Inferior parietal cortex (tissue), 1 donor: Measurements from ENCODE around the gene OTOP3.
"Not testable (repeated sequence)": the region's sequence is repeated elsewhere in the genome, so short reads cannot be mapped to it uniquely, and the experiment has no call there.

Experiments
- DNase-seq: peaks from one replicate; pipeline ENCODE4 v3.0.0-alpha.2; 2016; ENCODE audit errors: extremely low spot score

The OTOP3 gene, protein sequence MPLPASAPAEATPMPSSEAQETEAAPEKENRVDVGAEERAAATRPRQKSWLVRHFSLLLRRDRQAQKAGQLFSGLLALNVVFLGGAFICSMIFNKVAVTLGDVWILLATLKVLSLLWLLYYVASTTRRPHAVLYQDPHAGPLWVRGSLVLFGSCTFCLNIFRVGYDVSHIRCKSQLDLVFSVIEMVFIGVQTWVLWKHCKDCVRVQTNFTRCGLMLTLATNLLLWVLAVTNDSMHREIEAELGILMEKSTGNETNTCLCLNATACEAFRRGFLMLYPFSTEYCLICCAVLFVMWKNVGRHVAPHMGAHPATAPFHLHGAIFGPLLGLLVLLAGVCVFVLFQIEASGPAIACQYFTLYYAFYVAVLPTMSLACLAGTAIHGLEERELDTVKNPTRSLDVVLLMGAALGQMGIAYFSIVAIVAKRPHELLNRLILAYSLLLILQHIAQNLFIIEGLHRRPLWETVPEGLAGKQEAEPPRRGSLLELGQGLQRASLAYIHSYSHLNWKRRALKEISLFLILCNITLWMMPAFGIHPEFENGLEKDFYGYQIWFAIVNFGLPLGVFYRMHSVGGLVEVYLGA

DNA sequence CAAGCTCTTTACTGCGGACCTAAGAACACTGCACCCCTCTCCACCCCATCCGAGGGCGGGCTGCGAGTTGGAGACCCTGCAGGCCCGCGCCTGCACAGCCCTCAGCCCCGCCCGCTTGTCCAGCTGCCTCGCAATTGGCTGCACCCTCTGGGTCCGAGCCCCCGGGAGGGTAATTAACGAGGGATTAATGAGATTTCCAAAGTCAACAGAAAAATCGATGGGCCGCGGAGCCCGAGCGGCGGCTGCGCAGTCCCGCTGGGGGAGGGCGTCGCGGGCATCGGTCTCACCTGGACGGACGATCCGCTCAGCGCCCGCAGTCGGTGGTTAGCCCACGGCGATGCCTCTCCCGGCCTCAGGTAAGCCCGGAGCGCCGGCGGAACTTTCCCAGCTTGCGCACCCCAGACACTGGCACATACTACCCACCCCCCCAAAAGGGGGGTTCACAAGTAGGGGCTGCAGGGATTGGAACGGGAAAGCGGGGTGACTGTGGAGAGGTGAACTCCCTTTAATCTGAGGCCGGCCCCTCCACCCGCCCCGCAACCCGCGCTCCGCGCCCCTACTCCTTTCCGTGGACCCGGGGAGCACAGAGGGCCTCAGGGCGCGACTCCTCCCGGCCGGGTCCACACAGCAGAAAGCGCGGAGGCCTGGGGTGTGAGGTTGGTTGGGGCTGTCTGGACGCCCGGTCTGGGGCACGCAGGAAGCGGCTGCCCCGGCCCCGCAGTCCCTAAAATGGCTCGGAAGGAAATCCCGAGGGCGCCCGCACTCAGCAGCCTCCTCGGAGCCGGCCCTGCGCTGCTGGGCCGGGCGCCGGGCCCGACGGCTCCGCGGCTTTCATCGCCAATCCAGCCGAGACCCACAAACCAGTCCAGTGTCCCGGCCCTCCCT, at the start of gene OTOP3:
OTOP3 (plus strand) TSS at position 314 of the 885 bp plus-strand sequence; CDS start at position 338, 24 bp downstream.
- no peak for DNase-seq

DNA sequence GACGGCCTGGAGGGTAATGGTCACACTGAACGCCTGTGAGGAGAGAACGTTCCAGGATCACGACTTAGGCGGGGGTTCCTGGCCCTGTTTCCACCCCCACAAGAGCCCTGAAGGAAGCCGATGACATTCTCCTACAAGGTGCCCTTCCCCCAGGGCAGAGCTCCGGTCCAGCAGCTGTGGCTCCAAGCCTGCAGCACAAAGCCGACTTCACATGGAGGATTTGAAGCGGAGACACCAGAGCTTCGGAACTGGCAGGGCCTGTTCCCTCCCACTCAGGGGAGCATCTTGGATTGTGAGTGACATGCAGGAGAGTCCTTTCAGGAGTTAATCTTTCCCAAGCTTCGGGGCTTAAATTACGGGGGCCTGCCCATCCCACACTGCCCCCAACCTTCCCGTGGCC, 47.2 kb upstream of the OTOP3 start:
- DNase-seq: no peak

DNA sequence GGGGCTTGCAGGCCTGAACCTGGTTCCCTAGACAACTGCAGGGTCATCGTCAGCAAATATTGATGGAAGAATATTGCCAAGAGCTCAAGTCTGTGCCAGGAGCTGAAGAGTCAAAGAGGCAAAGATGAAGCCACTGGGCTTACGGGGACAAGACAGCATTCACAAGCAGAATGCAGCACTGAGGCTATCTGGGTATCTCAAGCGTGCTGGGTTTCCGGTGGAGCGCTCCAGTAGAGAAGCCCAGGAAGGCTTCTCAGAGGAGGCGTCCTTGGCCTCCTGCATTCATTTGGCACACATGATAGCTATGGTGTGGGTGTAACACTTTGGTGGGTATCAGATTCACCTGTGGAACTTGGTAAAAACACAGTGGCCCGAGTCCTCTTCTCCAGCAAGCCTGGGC, 45.1 kb upstream of the OTOP3 start:
- no peak for DNase-seq

DNA sequence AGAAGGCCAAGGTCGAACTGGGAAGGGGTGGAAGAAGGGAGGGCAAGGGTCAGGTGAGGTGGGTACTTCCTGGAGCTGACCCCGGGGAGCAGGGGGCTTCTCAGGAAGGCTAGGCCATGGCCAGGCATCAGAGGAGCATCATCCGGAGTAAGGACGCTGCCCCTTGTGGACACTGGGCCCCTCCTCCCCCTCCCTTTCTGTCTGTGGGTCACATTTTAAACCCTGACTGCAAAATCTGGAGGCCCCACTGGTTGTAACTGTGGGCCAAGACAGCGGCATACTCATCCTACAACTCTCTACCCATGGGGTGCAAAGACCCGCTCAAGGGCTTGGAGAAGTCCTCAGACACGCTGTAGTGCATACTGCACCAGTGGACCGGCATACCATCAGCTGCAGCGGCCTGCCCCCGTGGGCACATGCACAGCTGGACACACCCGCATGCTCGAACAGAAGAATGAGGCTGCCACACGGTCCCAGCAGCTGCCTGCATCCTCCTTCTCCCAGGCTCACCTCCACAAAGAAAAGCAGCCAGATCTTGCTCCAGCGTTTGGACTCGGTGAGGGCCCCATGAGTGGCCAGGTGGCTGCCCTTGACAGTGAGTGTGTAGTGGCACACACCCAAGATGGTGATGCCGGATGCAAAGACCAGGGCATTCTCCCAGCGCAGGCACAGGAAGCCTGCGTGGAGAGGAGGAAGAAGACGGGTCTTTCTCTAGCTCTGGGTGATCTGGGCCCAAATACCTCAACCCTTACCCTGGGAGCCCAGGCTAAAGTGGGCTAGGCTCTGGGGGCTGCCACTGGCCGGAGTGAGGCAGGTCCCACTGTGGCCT, 43.5 kb upstream of the OTOP3 start:
- no peak for DNase-seq

DNA sequence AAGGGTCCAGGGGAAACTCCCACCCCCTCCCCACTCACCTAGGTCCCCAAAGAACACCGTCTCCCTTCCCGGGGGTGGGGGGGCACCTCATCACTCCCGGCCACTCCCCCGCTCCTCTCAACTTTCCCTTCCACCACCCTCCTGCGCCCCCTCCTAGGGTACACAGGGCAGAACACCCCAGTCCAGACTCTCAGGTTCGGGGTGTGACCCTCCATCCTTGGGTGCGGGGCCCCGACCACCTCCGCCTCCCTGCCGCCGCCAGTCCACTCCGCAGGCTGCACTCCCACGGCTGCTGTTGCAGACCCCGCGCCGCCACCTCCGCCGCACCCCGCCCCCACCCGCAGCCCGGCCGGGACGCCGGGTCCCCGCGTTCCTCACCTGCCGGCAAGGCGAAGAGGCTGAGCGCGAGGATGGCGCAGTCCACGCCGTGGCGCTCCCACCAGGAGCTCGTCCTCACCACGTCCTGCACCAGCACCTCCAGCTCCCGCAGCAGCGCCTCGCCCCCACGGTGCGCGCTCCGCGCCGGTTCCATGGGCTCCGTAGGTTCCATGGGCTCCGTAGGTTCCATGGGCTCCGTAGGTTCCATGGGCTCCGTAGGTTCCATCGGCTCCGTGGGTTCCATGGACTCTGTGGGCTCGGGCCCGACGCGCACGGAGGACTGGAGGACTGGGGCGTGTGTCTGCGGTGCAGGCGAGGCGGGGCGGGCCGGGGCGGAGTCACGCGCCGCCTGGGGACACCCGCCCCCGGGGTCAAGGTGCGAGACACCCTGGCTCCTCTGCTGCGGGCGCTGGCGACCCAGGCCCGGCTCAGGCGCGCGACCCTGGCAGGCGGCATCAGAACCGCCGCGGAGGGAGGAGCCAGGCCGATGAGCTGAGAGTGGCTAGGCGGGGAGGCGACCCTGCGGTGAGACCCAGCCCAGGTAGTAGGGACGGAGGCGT, 42.5 kb upstream of the OTOP3 start, which contains the start of gene FADS6:
FADS6 (minus strand) TSS at position 660 of the 938 bp plus-strand sequence; CDS start at position 622, 38 bp downstream.
- DNase-seq: no peak

DNA sequence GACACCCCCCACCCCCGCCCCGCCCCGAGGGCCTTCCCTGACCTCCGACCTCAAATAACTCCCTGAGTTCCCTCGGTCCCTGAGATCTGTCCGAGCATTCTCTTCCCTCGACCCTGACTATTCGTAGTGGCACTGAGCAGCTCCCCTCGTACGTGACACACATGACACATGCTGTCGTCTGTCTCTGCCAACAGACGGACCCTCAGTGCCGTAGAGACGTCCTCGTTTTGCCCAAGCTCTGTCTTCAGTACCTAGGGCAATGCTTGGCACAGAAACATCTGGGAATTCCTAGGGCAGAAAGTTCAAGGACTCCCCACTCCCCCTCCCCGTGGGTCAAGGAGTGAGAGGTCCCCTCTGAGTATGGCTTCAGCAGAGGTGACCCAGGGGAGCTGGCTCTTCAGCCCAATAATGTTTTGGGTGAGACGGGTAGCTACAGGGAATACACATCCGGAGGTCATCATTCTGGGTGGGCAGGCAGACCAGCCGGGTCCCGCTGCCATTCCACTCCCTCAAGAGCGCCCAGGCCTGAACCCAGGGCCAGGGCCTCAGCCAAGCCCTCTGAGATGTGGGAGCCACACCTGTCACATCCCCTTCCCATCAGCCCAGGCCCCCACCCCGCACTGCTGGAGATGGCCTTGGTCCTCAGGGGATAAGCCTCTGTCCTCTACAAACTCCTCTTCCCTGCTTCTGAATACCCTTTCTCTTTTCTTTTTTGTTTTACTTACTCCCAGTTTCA, 41.6 kb upstream of the OTOP3 start:
- DNase-seq: no peak

DNA sequence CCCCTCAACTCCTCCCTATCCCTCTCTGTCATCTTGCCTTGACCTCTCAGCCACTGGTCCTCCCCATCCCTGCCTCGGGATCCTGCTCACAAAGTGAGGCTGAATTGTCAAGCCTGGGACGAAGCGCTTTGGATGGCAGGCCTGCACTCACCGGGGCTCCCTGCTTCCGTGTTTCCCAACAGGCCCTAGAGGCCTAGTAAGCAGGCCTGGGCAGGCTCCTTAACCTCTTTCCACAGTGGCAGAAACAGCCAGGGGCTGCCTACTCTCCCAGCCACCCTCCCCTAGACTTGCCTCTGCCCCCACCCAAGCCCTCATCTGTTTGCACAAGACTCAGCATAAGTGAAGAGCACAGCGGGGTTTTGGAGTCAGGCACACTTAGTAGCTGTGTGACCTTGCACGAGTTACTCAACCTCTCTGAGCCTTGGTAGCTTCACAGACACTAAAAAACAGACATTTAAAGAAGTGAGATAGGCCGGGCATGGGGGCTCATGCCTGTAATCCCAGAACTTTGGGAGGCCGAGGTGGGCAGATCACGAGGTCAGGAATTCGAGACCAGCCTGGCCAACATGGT, 37.2 kb upstream of the OTOP3 start:
- DNase-seq: no peak

DNA sequence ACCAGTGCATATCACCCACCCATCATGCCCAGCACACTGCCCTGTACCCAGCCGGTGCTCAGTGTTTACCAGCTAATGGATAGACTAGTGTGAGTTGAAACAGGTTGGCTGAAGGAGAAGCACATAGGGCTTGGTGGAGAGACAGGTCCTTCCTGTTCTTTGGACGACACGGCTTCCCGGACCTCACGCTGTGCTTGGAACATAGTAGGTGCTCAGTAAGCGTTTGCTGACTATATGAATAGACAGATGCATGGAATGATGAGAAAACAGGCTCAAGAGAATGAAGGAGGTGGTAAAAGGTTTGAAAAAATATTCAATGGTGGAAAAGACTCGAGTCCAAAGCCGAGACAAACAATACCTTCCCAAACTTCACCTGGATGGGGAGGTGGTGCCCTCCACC, 35.5 kb upstream of the OTOP3 start:
- DNase-seq: no peak

DNA sequence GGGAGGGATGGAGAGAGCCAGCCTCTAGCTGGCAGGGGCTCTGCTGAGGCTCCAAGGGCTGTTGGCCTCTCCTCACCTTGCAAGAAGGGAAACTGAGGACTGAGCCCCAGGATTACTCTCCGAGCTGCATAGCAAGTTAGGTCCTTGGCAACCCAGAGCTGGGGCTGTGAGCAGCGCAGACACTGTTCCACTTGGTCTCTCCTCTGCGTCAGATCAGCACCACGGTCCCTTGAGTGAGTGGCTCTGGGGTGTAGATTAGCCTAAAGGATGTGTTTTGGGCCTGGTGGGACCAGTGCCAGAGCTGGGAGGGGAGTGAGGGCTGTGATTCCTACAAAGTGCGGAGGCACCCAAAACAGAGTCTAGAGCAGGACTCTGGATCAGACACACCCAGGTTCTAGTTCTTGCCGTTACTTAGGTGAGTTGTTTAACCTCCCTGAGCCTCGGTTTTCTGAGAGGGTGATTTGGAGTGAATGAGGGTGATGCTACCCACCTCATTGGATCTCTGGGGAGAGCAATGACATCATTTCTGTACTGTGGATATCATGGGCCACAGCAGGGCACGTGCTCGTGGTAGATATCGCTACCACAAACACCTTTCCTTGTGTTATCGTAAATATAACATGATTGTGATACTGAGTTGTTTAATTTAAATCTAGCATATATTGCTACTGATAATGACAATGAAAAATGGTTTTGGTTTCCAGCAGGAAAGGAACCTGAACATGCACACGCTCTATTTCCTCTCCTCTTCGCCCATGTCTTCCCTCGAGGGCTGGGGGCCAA, 34.2 kb upstream of the OTOP3 start:
- no peak for DNase-seq

DNA sequence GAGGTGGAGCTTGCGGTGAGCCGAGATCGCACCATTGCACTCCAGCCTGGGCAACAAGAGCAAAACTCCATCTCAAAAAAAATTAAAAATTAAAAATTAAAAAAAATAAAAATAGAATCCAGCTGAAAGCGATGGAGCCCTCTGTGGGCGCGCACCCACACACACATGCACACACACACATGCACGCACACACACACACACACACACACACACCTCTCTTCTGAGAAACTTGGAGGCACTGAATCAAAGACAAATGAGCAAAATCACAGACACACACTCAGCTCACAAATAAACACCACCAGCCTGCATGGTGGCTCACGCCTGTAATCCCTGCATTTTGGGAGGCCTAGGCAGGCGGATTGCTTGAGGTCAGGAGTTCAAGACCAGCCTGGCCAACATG, 32.7 kb upstream of the OTOP3 start:
- no peak for DNase-seq

DNA sequence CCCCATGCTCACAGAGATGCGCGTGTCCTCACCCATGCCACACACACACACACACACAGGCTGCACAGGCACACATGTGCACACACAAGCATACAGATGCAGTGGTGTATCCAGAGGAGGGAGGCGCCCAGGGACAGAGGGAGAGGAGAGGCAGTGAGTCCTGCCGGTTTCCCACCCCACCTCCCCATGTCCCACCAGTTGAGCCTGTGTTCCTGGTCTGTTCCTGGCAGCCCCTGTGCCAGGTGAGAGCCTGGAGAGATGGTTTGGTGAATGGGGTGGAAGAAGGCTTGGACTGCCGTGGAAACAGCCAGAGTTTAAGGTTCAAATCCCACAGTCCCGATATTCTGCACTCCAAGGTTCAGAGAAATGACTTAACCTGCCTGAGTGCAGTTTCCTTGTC, 32.0 kb upstream of the OTOP3 start:
- DNase-seq: no peak

DNA sequence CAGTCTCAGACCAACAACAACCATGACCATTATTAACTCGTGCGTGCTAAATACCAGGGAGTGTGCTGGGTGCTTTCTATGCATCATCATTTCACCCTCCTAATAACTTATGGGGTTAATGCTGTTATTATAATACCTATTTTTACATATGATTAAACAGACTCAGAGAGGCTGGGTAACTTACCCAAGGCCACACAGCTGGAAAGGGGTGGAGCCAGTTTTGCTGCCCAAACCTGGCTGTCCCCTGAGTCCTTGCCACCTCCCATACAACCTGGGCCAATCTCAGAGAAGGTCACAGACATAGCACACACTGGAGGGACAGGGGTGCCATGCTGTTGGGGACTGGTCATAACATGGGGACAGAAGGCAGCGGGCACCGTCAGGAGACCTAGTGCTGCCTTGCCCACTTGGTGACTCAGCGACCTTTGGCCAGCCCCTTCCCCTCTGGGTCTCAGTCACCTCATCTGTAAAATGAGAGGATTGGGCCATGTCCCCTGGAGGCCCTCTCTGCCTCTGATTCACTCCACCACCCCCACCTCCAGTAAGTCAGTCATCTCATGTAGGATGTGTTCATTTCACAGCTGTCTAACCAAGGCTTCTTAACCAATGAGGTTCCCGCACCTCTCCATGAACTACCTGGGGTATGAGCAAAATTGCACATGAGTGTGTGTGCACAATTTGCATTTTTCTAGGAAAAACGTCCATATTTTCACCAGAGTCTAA, 30.9 kb upstream of the OTOP3 start:
- no peak for DNase-seq

DNA sequence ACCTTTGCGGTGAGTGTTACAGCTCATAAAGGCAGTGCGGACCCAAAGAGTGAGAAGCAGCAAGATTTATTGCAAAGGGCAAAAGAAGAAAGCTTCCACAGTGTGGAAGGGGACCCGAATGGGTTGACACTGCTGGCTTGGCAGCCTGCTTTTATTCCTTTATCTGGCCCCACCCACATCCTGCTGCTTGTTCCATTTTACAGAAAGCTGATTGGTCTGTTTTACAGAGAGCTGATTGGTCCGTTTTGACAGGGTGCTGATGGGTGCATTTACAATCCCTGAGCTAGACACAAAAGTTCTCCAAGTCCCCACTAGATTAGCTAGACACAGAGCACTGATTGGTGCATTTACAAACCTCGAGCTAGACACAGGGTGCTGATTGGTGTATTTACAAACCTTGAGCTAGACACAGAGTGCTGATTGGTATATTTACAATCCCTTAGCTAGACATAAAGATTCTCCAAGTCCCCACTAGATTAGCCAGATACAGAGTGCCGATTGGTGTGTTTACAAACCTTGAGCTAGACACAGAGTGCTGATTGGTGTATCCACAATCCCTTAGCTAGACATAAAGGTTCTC, 29.4 kb upstream of the OTOP3 start:
- DNase-seq: not testable (repeated sequence)

DNA sequence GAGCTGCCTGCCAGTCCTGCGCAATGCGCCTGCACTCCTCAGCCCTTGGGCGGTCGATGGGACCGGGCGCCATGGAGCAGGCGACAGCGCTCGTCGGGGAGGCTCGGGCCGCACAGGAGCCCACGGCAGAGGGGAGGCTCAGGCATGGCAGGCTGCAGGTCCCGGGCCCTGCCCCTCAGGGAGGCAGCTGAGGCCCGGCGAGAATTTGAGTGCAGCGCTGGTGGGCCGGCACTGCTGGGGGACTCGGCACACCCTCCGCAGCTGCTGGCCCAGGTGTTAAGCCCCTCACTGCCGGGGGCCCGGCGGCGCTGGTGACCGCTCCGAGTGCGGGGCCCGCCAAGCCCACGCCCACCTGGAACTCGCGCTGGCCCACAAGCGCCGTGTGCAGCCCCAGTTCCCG, 28.7 kb upstream of the OTOP3 start:
- DNase-seq: no peak

DNA sequence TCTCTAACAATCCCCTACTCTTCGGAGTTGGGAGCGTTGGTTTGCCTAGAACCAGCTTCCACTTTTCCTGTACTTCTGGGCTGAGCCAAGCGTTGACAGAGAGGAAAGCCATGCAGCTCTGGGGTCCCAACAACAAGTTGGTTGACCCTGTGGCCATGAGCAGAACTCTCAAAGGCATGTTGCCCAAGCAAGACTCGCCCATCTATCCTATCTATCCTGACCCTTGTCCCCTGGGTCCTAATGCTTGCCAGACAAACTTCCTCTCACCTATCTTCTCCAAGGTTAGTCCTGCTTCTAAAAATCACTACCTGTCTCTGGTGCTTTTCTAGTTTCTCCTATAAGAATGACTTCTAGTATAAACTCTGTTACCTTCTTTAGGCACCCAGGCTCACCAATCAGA, 26.6 kb upstream of the OTOP3 start:
- DNase-seq: not testable (repeated sequence)

DNA sequence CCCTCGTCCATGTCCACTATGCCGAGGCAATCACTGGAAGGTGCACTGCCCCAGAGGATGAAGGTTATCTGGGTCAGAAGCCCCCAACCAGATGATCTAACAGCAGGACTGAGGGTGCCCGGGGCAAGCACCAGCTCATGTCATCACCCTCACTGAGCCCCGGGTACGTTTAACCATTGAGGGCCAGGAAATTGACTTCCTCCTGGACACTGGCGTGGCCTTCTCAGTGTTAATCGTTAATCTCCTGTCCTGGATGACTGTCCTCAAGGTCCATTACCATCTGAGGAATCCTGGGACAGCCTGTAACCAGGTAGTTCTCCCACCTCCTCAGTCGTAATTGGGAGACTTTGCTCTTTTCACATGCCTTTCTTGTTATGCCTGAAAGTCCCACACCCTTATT, 24.3 kb upstream of the OTOP3 start:
- not testable (repeated sequence) for DNase-seq

DNA sequence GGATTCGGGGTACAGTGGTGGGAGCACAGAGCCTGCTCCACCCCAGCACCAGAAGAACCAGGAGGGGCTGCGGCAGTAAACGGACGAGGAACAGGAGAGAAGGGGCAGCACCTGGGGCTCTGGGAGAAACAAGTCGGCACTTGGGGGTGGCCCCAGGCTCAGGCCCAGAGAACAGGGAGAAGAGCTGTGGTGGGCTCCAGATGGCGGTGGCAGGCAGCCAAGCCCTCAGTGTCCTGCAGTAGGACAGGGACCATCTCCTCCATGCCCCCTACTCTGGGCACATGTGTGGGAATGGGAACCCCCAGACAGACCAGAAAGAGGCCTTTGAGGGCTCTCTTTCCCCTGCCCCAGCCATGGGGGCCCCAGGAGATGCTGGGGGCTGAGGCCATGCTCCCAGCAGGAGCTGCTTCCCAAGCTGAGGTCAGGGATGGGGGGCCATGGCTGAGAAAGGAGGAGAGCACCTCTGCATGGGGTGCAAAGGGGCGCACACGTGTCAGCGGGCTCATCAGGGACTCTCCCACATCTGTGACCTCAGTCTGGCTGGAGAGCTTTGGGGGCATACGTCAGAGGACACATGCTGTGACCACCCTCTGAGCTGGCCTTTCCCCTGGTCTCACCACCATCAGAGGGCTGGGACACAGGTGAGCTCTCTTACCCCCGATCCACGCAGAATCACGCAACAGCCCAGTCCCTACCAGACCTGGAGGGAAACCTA, 19.4 kb upstream of the OTOP3 start:
- no peak for DNase-seq
